NCI-H510A treated with DMSO at 0.1 percent for 48 hours (cell line): Measurements from ENCODE around the gene AP1S3.
"Not testable (repeated sequence)": the region's sequence is repeated elsewhere in the genome, so short reads cannot be mapped to it uniquely, and the experiment has no call there.

Experiments used
- DNase-seq: peaks from one replicate; lab custom pipeline; 2025; lab: John Stamatoyannopoulos, UW

The AP1S3 gene

GRCh38 chr2:223800908-223801307, 36.5 kb downstream of the AP1S3 start:
- no peak for DNase-seq

GRCh38 chr2:223797811-223798721, 39.3 kb downstream of the AP1S3 start:
- DNase-seq: peak; percentile 47

GRCh38 chr2:223797037-223797436, 40.3 kb downstream of the AP1S3 start:
- no peak for DNase-seq

- no peak for DNase-seq
Measured at GRCh38 chr2:223789423-223789822, 48.0 kb downstream of the AP1S3 start.

- DNase-seq: no peak
Measured at GRCh38 chr2:223788826-223789225, 48.6 kb downstream of the AP1S3 start.

GRCh38 chr2:223788106-223788505, 49.3 kb downstream of the AP1S3 start:
- not testable (repeated sequence) for DNase-seq

- DNase-seq: no peak
Measured at GRCh38 chr2:223787358-223787757, 50.0 kb downstream of the AP1S3 start.

- DNase-seq: no peak
Measured at GRCh38 chr2:223786943-223787342, 50.4 kb downstream of the AP1S3 start.

GRCh38 chr2:223786236-223786635, 51.1 kb downstream of the AP1S3 start:
- no peak for DNase-seq

GRCh38 chr2:223784221-223784772, 53.1 kb downstream of the AP1S3 start:
- no peak for DNase-seq

GRCh38 chr2:223782629-223783028, 54.8 kb downstream of the AP1S3 start:
- DNase-seq: no peak

- no peak for DNase-seq
Measured at GRCh38 chr2:223781560-223781959, 55.8 kb downstream of the AP1S3 start.

GRCh38 chr2:223779877-223780276, 57.5 kb downstream of the AP1S3 start:
- no peak for DNase-seq

GRCh38 chr2:223774193-223774592, 63.2 kb downstream of the AP1S3 start:
- DNase-seq: no peak

- no peak for DNase-seq
Measured at GRCh38 chr2:223772363-223772762, 65.0 kb downstream of the AP1S3 start.

- DNase-seq: no peak
Measured at GRCh38 chr2:223771475-223771874, 65.9 kb downstream of the AP1S3 start.

- no peak for DNase-seq
Measured at GRCh38 chr2:223768179-223768578, 69.2 kb downstream of the AP1S3 start.

- DNase-seq: no peak
Measured at GRCh38 chr2:223767341-223767740, 70.0 kb downstream of the AP1S3 start.

GRCh38 chr2:223765221-223765785, 72.1 kb downstream of the AP1S3 start:
- no peak for DNase-seq

GRCh38 chr2:223764796-223765195, 72.6 kb downstream of the AP1S3 start:
- DNase-seq: no peak

- DNase-seq: no peak
Measured at GRCh38 chr2:223762853-223763252, 74.5 kb downstream of the AP1S3 start.

- DNase-seq: not testable (repeated sequence)
Measured at GRCh38 chr2:223761746-223762145, 75.6 kb downstream of the AP1S3 start.

GRCh38 chr2:223760838-223761502, 76.4 kb downstream of the AP1S3 start:
- DNase-seq: no peak
